Gastrocnemius medialis (tissue), 4 donors: ENCODE data around the gene SLAMF9. TPM values are rescaled to one million over a fixed set of nuclear protein-coding genes. Genes with fewer than 3 reads are reported as not detected.

Source experiments
- ATAC-seq, 2 donors: fragments of 150-250 bp; one replicate each; pipeline ENCODE4 v1.9.1; 2016
- DNase-seq, 2 donors: peaks; one replicate each; pipeline ENCODE4 v3.0.0-alpha.2; 2019
- H3K27ac ChIP-seq, 4 donors: fragments of 200-600 bp; sonication (generic); 1 replicate in 1 of 4; 2 replicates in 3 of 4; pipeline ENCODE4 v1.5.1; 2016 to 2018; ENCODE audit warnings: mild to moderate bottlenecking in 2 of 4, moderate library complexity in 1 of 4
- H3K27me3 ChIP-seq, 3 donors: fragments of 200-600 bp; sonication (generic) in 2 of 3; 1 replicate in 1 of 3; 2 replicates in 2 of 3; pipeline versions ENCODE4 v1.5.1 to v1.6.0; 2016 to 2019; ENCODE audit warnings: mild to moderate bottlenecking in 1 of 3, moderate library complexity in 1 of 3
- H3K36me3 ChIP-seq, 2 donors: fragments of 200-600 bp; sonication (generic) in 1 of 2; one replicate each; pipeline ENCODE4 v1.5.1; 2017 to 2018
- H3K4me1 ChIP-seq, 2 donors: fragments of 200-600 bp; sonication (generic) in 1 of 2; one replicate each; pipeline ENCODE4 v1.5.1; 2016 to 2017; ENCODE audit warnings: mild to moderate bottlenecking in 2 of 2
- H3K4me3 ChIP-seq, 4 donors: fragments of 200-600 bp; sonication (generic) in 3 of 4; 1 replicate in 1 of 4; 2 replicates in 3 of 4; pipeline ENCODE4 v1.5.1; 2016 to 2019; ENCODE audit warnings: mild to moderate bottlenecking in 2 of 4
- H3K9me3 ChIP-seq, 3 donors: fragments of 200-600 bp; sonication (generic) in 2 of 3; 1 replicate in 1 of 3; 2 replicates in 2 of 3; pipeline ENCODE4 v1.5.1; 2016 to 2019
- POLR2A ChIP-seq, 2 donors: fragments of 450-650 bp; IDR thresholded peaks; one replicate each; pipeline ENCODE4 v1.6.1; 2017; ENCODE audit warnings: antibody characterized with exemption in 2 of 2, mild to moderate bottlenecking in 2 of 2, moderate library complexity in 2 of 2
- in situ Hi-C, 4 donors: fragments of 200-750 bp; cut with MboI; loops; one replicate each; pipeline versions ENCODE4 v1.15.0 to v1.8.0; 2017; ENCODE audit warnings: low sequenced_read_pairs in 4 of 4
- intact Hi-C: fragments of 100-400 bp; cut with DNase I; formaldehyde crosslinking; loops from one replicate; pipeline ENCODE4 v1.15.1; 2023; ENCODE audit warnings: low total_unique reads
- total RNA-seq, 4 donors: library from RNA; depleted of rRNA; stranded (reverse); fragments of >200 nt; gene quantifications; one replicate each; pipeline versions ENCODE4 v1.1.0 to v1.2.3, GENCODE V29; 2016
- TF ChIP-seq, protein P1 (sequence below), 5 experiments: fragments of 450-650 bp in 3 of 5; fragments of 200-600 bp in 2 of 5; sonication (generic) in 2 of 5; IDR thresholded peaks in 4 of 5; conservative IDR thresholded peaks in 1 of 5; 1 replicate in 4 of 5; 2 replicates in 1 of 5; pipeline ENCODE4 v1.5.1; 2016 to 2019; ENCODE audit warnings: antibody characterized with exemption in 5 of 5, mild to moderate bottlenecking in 3 of 5, moderate library complexity in 3 of 5

The SLAMF9 gene
- total RNA-seq, 4 donors from 2014 or later = not detected

DNA sequence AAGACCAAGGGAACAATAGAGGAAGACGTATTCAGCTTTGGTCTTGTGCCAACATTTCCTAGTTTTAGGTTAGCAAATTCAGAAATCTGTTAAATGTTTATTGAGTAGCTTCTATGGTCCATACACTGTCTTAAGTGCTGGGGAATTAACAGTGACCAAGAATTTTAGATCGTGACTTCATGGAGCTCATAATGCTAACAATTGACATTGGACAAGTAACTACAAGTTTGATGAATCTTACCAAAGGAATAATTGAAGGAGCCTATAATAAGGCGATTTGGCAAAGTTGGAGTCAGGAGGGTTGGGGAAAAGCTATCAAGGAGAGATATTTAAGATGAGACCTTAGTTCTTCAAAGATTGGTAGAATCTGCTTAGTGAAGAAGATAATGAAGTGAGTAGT is 1.4 kb upstream of the SLAMF9 start:
- Histone ChIP-seq H3K4me1 (no peaks in the 10 kb centered on the region), H3K27ac (no peak overlapping the region), H3K36me3 (no peaks in the 10 kb centered on the region), H3K4me3 (no peak overlapping the region), H3K9me3 (no peaks in the 10 kb centered on the region), H3K27me3 (peaks cover 0 to 11% (median 0%) of the 10 kb centered on the region in 3 donors)
- in situ Hi-C loops = no loop called here
- intact Hi-C loops = no loop called here
- TF ChIP-seq POLR2A (IDR thresholded peaks at IDR 0.05) = no peak
- TF ChIP-seq, protein P1, sequence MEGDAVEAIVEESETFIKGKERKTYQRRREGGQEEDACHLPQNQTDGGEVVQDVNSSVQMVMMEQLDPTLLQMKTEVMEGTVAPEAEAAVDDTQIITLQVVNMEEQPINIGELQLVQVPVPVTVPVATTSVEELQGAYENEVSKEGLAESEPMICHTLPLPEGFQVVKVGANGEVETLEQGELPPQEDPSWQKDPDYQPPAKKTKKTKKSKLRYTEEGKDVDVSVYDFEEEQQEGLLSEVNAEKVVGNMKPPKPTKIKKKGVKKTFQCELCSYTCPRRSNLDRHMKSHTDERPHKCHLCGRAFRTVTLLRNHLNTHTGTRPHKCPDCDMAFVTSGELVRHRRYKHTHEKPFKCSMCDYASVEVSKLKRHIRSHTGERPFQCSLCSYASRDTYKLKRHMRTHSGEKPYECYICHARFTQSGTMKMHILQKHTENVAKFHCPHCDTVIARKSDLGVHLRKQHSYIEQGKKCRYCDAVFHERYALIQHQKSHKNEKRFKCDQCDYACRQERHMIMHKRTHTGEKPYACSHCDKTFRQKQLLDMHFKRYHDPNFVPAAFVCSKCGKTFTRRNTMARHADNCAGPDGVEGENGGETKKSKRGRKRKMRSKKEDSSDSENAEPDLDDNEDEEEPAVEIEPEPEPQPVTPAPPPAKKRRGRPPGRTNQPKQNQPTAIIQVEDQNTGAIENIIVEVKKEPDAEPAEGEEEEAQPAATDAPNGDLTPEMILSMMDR (IDR thresholded peaks at IDR 0.05 in 4 of 5, conservative IDR thresholded peaks at IDR 0.05 in 1 of 5) = no peak
- DNase-seq (no peak), ATAC-seq (no peak)

GRCh38 chr1:159952932-159953331 is 1.1 kb downstream of the SLAMF9 start:
- intact Hi-C loops = no loop called here
- TF ChIP-seq, protein P1 (IDR thresholded peaks at IDR 0.05 in 4 of 5, conservative IDR thresholded peaks at IDR 0.05 in 1 of 5) = no peak
- no peak for TF ChIP-seq POLR2A (IDR thresholded peaks at IDR 0.05)
- Histone ChIP-seq H3K36me3 (no peaks in the 10 kb centered on the region), H3K9me3 (no peaks in the 10 kb centered on the region), H3K27ac (no peak overlapping the region), H3K4me1 (no peaks in the 10 kb centered on the region), H3K27me3 (peaks cover 0 to 11% (median 0%) of the 10 kb centered on the region in 3 donors), H3K4me3 (no peak overlapping the region)
- no peak for DNase-seq
- no peak for ATAC-seq
- in situ Hi-C loops = no loop called here

GRCh38 chr1:159951551-159951950 is 2.5 kb downstream of the SLAMF9 start:
- H3K4me3 ChIP-seq = no peak overlapping the region
- H3K4me1 ChIP-seq = no peaks in the 10 kb centered on the region
- DNase-seq (no peak), ATAC-seq (no peak)
- TF ChIP-seq, protein P1 (IDR thresholded peaks at IDR 0.05 in 4 of 5, conservative IDR thresholded peaks at IDR 0.05 in 1 of 5) = no peak
- intact Hi-C loops = no loop called here
- H3K27ac ChIP-seq = no peak overlapping the region
- no peaks in the 10 kb centered on the region for H3K36me3 ChIP-seq
- H3K27me3 ChIP-seq = peaks cover 0 to 11% (median 0%) of the 10 kb centered on the region in 3 donors
- H3K9me3 ChIP-seq = no peaks in the 10 kb centered on the region
- in situ Hi-C loops = no loop called here

DNA sequence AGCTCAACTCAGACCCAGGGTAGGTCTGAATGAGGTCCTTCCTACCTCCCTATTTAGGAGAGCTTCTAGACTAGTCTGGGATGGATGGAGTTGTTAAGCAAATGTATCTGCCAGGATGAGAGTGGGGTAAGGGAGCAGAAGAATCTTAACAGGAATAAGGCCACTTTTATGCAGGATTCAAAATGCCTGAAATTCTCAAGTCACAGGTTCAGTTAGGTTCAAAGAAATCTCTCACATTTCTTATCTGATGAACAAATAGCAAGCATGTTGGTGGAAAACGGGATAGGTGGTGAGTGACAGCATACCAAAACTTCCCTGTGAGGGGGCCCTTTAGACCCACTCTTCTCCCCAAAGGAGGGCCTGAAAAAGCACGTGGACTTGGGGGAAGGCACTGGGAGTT is 3.0 kb downstream of the SLAMF9 start:
- H3K4me1 ChIP-seq = peaks cover 0 to 2% of the 10 kb centered on the region in 2 donors
- no peak for DNase-seq
- in situ Hi-C loops (no loop called here), intact Hi-C loops (no loop called here)
- no peaks in the 10 kb centered on the region for H3K36me3 ChIP-seq
- H3K27me3 ChIP-seq = peaks cover 0 to 11% (median 0%) of the 10 kb centered on the region in 3 donors
- TF ChIP-seq, protein P1 (IDR thresholded peaks at IDR 0.05 in 4 of 5, conservative IDR thresholded peaks at IDR 0.05 in 1 of 5) = no peak
- no peak for TF ChIP-seq POLR2A (IDR thresholded peaks at IDR 0.05)
- H3K4me3 ChIP-seq = no peak overlapping the region
- no peak for ATAC-seq
- no peak overlapping the region for H3K27ac ChIP-seq
- no peaks in the 10 kb centered on the region for H3K9me3 ChIP-seq

DNA sequence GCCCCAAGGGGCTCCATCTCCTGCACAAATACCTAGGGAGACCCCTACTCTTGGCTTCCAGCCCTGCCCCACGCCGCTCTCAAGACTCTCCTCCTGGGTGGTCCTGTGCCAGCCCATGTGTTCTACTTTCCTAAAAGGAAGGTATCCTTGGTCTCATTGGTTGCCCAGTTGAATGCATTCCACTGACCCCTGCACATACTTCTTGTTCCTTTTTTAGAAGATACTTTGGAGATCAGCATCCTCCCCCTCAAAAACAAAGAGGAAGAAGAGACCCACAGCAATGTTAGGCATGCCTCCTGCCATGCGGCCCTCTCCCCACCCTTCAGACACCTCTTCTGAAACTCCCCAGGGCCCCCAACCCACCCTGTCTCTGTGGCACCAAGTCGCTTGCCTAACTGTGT is 4.1 kb downstream of the SLAMF9 start:
- DNase-seq (no peak), ATAC-seq (no peak)
- Histone ChIP-seq H3K9me3 (no peaks in the 10 kb centered on the region), H3K27ac (no peak overlapping the region), H3K36me3 (no peaks in the 10 kb centered on the region), H3K4me3 (no peak overlapping the region), H3K4me1 (peaks cover 0 to 12% of the 10 kb centered on the region in 2 donors), H3K27me3 (peaks cover 2 to 14% (median 3%) of the 10 kb centered on the region in 3 donors)
- intact Hi-C loops (loop anchor here (5.0 kb wide), 1 partner anchor 153 kb away; no protein-coding TSS in a partner anchor), in situ Hi-C loops (loop anchor here in 1 of 4 donors (10.0 kb wide), 1 partner anchor 55 kb away; no protein-coding TSS in a partner anchor)
- TF ChIP-seq, protein P1 (IDR thresholded peaks at IDR 0.05 in 4 of 5, conservative IDR thresholded peaks at IDR 0.05 in 1 of 5) = no peak
- no peak for TF ChIP-seq POLR2A (IDR thresholded peaks at IDR 0.05)
